Erythroblast (primary cell): Measurements from ENCODE around the gene LIMCH1.

Source experiments
- GATA1 ChIP-seq: IDR thresholded peaks from 2 replicates; pipeline ENCODE4 v1.6.1; 2011; ENCODE audit warnings: low read depth, mild to moderate bottlenecking, control low read depth, low read length, moderate library complexity
- POLR2A ChIP-seq: IDR thresholded peaks from 2 replicates; pipeline ENCODE4 v1.6.1; 2011; ENCODE audit warnings: mild to moderate bottlenecking, low read length

- no peak for TF ChIP-seq POLR2A
- TF ChIP-seq GATA1: no peak
These were observed 74.2 kb downstream of the LIMCH1 start for GRCh38 chr4:41611881-41612871.
